AG04450 (cell line): ENCODE measurements around the gene DDX1. TPM values are rescaled to one million over a fixed set of nuclear protein-coding genes. Genes with fewer than 3 reads are reported as not detected.

Experiments used
- CTCF ChIA-PET: fragments of 300-600, 350-600 bp; formaldehyde crosslinking; extraction: SDS; loops from one replicate; lab custom pipeline; 2022; ENCODE audit warnings: antibody characterized with exemption, inconsistent platforms; lab: Charles Lee
- POLR2A ChIA-PET: fragments of 350-600 bp; formaldehyde crosslinking; extraction: SDS; loops from one replicate; lab custom pipeline; 2021; ENCODE audit warnings: antibody characterized with exemption, inconsistent platforms; lab: Yijun Ruan, JAX
- DNase-seq: peaks from one replicate; pipeline ENCODE4 v3.0.0-alpha.2; 2011; ENCODE audit warnings: low read depth, low spot score
- H3K27ac ChIP-seq: one replicate; pipeline ENCODE4 v1.5.1; 2012; ENCODE audit warnings: low read depth, low read length, control low read depth
- H3K27me3 ChIP-seq: one replicate; pipeline ENCODE4 v1.6.0; 2012; ENCODE audit warnings: low read length; ENCODE audit not compliant: control insufficient read depth, insufficient read depth
- H3K4me3 ChIP-seq: 2 replicates; pipeline ENCODE4 v1.5.1; 2011; ENCODE audit warnings: mild to moderate bottlenecking, low read depth, low read length, control low read depth
- H3K9me3 ChIP-seq: 2 replicates; pipeline ENCODE4 v1.5.1; 2012; ENCODE audit warnings: low read length; ENCODE audit not compliant: control insufficient read depth, insufficient read depth
- CTCF ChIP-seq: IDR thresholded peaks from 2 replicates; pipeline ENCODE4 v1.5.1; 2011; ENCODE audit warnings: low read depth, low read length, control low read depth, inconsistent platforms
- polyA plus RNA-seq: library from polyadenylated mRNA; depleted of rRNA; stranded (reverse); fragments of >200 nt; gene quantifications from 2 replicates; pipeline ENCODE4 v1.2.3, GENCODE V29; 2011

DDX1 gene
- polyA plus RNA-seq, 1 experiment, result 171 TPM

DNA sequence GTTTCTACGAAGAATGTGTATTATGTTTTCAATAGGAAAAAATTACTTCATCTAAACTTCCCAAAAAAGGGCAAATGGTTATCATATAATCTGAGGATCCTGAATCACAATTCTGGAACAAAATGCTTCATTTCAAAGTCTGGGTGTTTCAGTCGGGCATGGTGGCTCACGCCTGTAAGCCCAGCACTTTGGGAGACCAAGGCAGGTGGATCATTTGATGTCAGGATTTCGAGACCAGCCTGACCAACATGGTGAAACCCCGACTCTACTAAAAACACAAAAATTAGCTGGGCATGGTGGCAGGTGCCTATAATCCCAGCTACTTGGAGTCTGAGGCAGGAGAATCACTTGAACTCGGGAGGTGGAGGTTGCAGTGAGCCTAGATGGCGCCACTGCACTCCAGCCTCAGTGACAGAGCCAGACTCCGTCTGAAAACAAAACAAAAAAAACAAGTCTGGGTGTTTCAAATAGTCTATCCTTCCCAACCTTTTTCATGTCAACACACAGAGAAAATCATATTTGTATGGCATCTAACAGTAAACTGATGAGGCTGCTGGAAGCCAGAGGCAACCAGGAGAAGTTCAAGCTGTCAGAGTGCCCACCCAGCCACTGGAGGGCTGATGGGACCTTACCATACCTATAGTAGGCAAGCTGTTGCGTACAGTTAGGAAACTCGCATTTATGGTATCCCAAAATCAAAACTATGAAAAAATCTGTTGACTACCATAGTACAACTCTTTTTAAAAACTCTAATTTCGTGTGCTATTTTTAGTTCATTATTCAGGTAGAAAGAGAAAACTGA lies 45.2 kb upstream of the DDX1 start:
- CTCF ChIA-PET, result interaction anchor here (0.6 to 2.0 kb wide), 10 partner anchors 9 to 1997 kb away, joined by 3 to 8 read pairs (median 3); no protein-coding TSS in a partner anchor
- TF ChIP-seq CTCF, result no peak; the same call in 1 of the 2 replicates

DNA sequence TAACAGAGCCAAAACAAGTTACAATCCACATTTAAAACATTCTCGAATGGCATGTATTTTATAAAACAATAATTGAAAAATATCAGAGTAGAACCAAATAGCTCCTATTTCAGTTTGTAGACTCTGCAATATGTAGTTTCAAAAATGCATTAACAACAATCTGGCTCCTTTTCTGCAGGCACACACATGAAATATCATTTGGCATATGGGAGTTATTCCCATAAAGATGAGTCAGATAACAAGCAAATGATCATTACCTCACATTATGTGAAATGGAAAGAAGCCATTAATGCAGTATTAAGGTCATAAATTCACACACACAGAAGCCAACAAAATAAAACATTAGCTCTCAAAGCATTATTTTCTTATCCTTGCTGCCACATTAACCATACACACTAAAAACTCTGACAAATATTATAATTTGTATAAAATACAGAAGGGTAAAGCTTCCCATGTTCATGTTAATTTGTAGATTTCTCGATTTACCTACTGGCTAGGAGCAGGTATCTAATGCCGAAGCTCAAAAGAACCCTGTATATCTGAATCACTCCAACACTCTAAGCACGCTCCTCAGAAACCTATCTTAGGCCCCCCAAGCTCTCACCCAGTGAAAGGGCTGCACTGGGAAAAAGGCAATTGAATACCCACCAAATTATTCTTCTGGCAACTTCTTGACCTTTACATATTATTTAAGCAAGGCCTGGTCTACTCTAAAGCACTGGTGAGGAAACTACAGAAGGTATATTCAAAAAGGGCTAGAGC lies 44.4 kb upstream of the DDX1 start:
- H3K27ac ChIP-seq, result no peak overlapping the region
- no peak for DNase-seq
- TF ChIP-seq CTCF, result no peak
- POLR2A ChIA-PET, result no interaction called here
- no peaks in the 10 kb centered on the region for H3K9me3 ChIP-seq
- H3K27me3 ChIP-seq, result no peaks in the 10 kb centered on the region
- H3K4me3 ChIP-seq, result no peak overlapping the region
- CTCF ChIA-PET, result interaction anchor here (0.6 to 2.0 kb wide), 8 partner anchors 9 to 1998 kb away, joined by 3 to 8 read pairs (median 3); no protein-coding TSS in a partner anchor

More for the DNA sequence above, 45.2 kb upstream of the DDX1 start:
- Histone ChIP-seq H3K9me3 (no peaks in the 10 kb centered on the region), H3K27me3 (no peaks in the 10 kb centered on the region), H3K4me3 (no peak overlapping the region), H3K27ac (no peak overlapping the region)
- no peak for DNase-seq
- POLR2A ChIA-PET, result no interaction called here

DNA sequence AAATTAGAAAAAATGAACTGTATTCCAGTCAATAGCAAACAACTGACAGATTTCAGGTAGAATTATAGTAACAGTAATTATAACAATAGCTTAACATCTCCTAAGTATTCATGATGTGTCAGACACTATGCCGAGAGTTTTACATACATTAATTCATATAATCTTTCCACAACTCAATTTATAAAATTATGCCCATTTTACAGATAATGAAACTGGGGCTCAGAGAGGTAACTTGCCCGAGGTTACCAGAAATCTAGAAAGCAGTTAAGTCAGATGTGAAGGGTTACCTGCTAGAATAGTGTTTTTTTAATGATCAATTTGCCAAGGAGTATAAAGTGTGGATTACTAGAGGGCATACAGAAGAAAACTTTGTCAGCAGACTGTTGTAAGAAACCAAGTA lies 42.7 kb upstream of the DDX1 start:
- Histone ChIP-seq H3K9me3 (no peaks in the 10 kb centered on the region), H3K27ac (no peak overlapping the region), H3K27me3 (no peaks in the 10 kb centered on the region), H3K4me3 (no peak overlapping the region)
- ChIA-PET POLR2A (no interaction called here), CTCF (no interaction called here)
- no peak for DNase-seq
- TF ChIP-seq CTCF, result no peak

DNA sequence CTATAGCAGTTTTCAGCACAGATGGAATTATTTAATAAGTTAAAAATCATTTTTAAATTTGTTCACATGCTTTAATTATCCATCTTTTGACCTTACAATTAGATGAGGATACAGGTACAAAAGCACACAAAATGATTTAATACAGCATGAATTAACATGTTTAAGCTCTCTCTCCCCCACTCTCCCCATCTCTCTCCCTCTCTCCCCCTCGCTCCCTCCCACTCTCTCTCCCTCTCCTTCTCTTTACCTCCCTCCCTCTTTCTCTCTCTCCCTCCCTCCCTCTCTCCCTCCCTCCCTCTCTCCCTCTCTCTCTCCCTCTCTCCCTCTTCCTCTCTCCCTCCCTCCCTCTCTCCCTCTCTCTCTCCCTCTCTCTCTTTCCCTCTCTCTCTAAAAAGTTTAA lies 38.1 kb upstream of the DDX1 start:
- TF ChIP-seq CTCF, result no peak
- H3K4me3 ChIP-seq, result no peak overlapping the region
- no peak for DNase-seq
- H3K27ac ChIP-seq, result no peak overlapping the region
- ChIA-PET CTCF (interaction anchor here (1.0 to 1.1 kb wide), 2 partner anchors 8 to 24 kb away, joined by 3 read pairs; no protein-coding TSS in a partner anchor), POLR2A (no interaction called here)
- H3K9me3 ChIP-seq, result no peaks in the 10 kb centered on the region
- no peaks in the 10 kb centered on the region for H3K27me3 ChIP-seq
